Muscle layer of duodenum (tissue), 2 donors: ENCODE data around the gene ACTC1.
A peak's percentile ranks its signal among the peaks of the same experiment; 100 is the strongest.

Experiments
- H3K27ac ChIP-seq: one replicate; pipeline ENCODE4 v1.7.0; 2013; ENCODE audit warnings: mild to moderate bottlenecking, low read length
- H3K27me3 ChIP-seq: one replicate; pipeline ENCODE4 v1.7.0; 2013; ENCODE audit warnings: low read depth, mild to moderate bottlenecking, control low read depth, low read length
- H3K36me3 ChIP-seq, 2 donors: one replicate each; pipeline ENCODE4 v1.7.0; 2013; ENCODE audit warnings: low read length in 2 of 2, control low read depth in 1 of 2, mild to moderate bottlenecking in 1 of 2; ENCODE audit not compliant: insufficient read depth in 2 of 2, control insufficient read depth in 1 of 2
- H3K4me1 ChIP-seq, 2 donors: one replicate each; pipeline ENCODE4 v1.7.0; 2013; ENCODE audit warnings: low read length in 2 of 2, mild to moderate bottlenecking in 2 of 2, control low read depth in 1 of 2, moderate library complexity in 1 of 2; ENCODE audit not compliant: insufficient read depth in 2 of 2, control insufficient read depth in 1 of 2
- H3K4me3 ChIP-seq, 2 donors: one replicate each; pipeline ENCODE4 v1.7.0; 2013; ENCODE audit warnings: low read length in 2 of 2, low read depth in 1 of 2, mild to moderate bottlenecking in 1 of 2
- H3K9me3 ChIP-seq, 2 donors: one replicate each; pipeline ENCODE4 v1.7.0; 2013; ENCODE audit warnings: low read length in 2 of 2, control low read depth in 1 of 2, mild to moderate bottlenecking in 1 of 2; ENCODE audit not compliant: control insufficient read depth in 1 of 2
- donor health status: healthy.

The ACTC1 gene

GRCh38 chr15:34795267-34796081 is at the start of gene ACTC1:
TSS of gene ACTC1 (minus strand) at chr15:34795549. CDS start at chr15:34794808, 741 bp downstream.
- no peaks in the 10 kb centered on the region for H3K9me3 ChIP-seq
- peaks cover 0 to 8% of the 10 kb centered on the region in 2 donors for H3K4me1 ChIP-seq
- H3K27me3 ChIP-seq: peaks cover 18% of the 10 kb centered on the region
- no peaks in the 10 kb centered on the region for H3K36me3 ChIP-seq
- peak within 1 kb of the TSS in 1 of 2 donors; percentile 39 for H3K4me3 ChIP-seq
- H3K27ac ChIP-seq: no peak within 1 kb of the TSS

- no peaks in the 10 kb centered on the region for H3K4me1 ChIP-seq
- H3K4me3 ChIP-seq: no peak overlapping the region
- H3K27ac ChIP-seq: no peak overlapping the region
- H3K36me3 ChIP-seq: no peaks in the 10 kb centered on the region
- no peaks in the 10 kb centered on the region for H3K9me3 ChIP-seq
- no peaks in the 10 kb centered on the region for H3K27me3 ChIP-seq
These were observed 45.9 kb upstream of the ACTC1 start for GRCh38 chr15:34841262-34841725.

- Histone ChIP-seq H3K4me3 (no peak overlapping the region), H3K27me3 (no peaks in the 10 kb centered on the region), H3K27ac (no peak overlapping the region), H3K36me3 (no peaks in the 10 kb centered on the region), H3K4me1 (no peaks in the 10 kb centered on the region), H3K9me3 (no peaks in the 10 kb centered on the region)
These were observed 42.9 kb upstream of the ACTC1 start for GRCh38 chr15:34838282-34838681.

GRCh38 chr15:34837246-34838016 is 42.1 kb upstream of the ACTC1 start:
- no peak overlapping the region for H3K27ac ChIP-seq
- H3K27me3 ChIP-seq: no peaks in the 10 kb centered on the region
- no peaks in the 10 kb centered on the region for H3K9me3 ChIP-seq
- no peaks in the 10 kb centered on the region for H3K36me3 ChIP-seq
- H3K4me1 ChIP-seq: no peaks in the 10 kb centered on the region
- H3K4me3 ChIP-seq: no peak overlapping the region

DNA sequence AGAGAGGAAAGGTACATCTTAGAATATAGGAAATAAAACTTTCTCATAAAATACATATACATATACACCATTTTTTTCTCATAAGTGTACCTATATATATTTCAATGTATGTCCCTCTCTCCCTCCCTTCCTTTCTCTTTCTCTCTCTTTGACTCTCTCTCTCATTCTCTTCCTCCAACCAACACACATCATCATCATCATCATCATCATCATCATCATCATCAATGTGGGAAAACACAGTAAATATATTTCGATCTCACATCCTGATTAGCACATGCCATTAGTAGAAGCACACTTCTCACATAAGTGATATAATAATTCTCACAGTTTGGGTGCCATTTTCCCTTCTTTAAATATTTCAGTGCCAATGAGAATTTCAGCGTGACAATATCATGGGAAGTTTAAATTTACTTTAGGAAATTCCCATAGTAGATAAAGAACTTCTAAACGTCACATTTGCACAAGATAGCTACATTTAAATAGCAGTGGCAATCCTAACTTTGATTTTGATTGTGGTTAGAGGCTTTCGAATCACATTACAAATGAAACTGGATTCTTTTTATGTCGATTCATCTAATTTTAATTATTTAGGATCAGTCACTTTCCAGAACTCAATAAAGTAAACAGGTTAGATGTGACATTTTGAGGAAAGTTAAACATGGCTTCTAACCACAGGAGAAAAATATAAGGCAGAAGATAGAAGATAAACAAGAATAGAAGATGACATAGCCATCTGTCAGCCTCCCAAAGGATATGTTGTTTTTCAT is 33.0 kb upstream of the ACTC1 start:
- Histone ChIP-seq H3K36me3 (no peaks in the 10 kb centered on the region), H3K9me3 (no peaks in the 10 kb centered on the region), H3K4me3 (no peak overlapping the region), H3K27me3 (no peaks in the 10 kb centered on the region), H3K4me1 (no peaks in the 10 kb centered on the region), H3K27ac (no peak overlapping the region)

- no peak overlapping the region for H3K27ac ChIP-seq
- H3K36me3 ChIP-seq: no peaks in the 10 kb centered on the region
These were observed 26.5 kb upstream of the ACTC1 start for GRCh38 chr15:34821831-34822230.

DNA sequence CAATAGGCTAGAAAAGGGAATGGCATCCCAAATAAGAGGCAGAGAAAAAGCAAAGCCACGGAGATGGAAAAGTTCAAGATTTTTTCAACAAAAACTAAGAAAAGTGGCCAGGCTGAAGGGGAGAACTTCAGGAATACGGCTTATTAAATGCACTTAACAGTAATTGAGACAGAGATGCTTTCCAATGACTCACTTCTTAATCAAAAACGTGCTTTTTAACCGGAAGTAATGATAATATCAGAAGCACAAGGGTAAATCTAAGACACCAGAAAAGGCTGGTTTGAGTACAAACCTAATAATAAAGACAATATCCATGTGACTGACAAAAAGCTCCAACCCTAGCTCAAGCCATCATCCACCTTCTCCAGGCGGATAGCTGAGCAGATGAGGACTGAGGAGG is 24.8 kb upstream of the ACTC1 start:
- Histone ChIP-seq H3K27me3 (no peaks in the 10 kb centered on the region), H3K27ac (no peak overlapping the region), H3K36me3 (no peaks in the 10 kb centered on the region), H3K9me3 (no peaks in the 10 kb centered on the region), H3K4me1 (no peaks in the 10 kb centered on the region), H3K4me3 (no peak overlapping the region)

More at GRCh38 chr15:34821831-34822230, 26.5 kb upstream of the ACTC1 start:
- Histone ChIP-seq H3K4me1 (no peaks in the 10 kb centered on the region), H3K9me3 (no peaks in the 10 kb centered on the region), H3K27me3 (no peaks in the 10 kb centered on the region), H3K4me3 (no peak overlapping the region)

DNA sequence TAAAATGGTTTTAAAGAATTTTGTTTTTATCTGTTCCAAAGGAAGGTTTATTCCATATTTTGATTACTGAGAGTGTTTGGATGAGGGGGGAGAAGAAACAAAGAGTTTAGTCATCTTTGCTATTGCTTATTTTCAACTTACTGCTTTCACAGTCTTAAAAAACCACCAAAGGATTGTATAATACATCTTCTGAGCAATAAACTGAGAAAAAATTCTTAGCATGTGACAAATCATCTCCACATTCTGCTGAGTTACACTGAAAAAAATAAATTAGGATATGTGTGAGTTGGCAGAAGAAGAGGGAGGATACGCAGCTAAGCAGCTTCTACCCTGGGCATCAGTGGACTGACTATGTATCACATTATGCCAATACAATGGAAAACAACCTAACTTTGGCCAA is 23.2 kb upstream of the ACTC1 start:
- Histone ChIP-seq H3K9me3 (no peaks in the 10 kb centered on the region), H3K4me1 (no peaks in the 10 kb centered on the region), H3K4me3 (no peak overlapping the region), H3K27ac (no peak overlapping the region), H3K36me3 (no peaks in the 10 kb centered on the region), H3K27me3 (no peaks in the 10 kb centered on the region)

- Histone ChIP-seq H3K9me3 (no peaks in the 10 kb centered on the region), H3K4me1 (no peaks in the 10 kb centered on the region), H3K36me3 (no peaks in the 10 kb centered on the region), H3K4me3 (no peak overlapping the region), H3K27me3 (no peaks in the 10 kb centered on the region), H3K27ac (no peak overlapping the region)
These were observed 20.5 kb upstream of the ACTC1 start for GRCh38 chr15:34815836-34816235.

DNA sequence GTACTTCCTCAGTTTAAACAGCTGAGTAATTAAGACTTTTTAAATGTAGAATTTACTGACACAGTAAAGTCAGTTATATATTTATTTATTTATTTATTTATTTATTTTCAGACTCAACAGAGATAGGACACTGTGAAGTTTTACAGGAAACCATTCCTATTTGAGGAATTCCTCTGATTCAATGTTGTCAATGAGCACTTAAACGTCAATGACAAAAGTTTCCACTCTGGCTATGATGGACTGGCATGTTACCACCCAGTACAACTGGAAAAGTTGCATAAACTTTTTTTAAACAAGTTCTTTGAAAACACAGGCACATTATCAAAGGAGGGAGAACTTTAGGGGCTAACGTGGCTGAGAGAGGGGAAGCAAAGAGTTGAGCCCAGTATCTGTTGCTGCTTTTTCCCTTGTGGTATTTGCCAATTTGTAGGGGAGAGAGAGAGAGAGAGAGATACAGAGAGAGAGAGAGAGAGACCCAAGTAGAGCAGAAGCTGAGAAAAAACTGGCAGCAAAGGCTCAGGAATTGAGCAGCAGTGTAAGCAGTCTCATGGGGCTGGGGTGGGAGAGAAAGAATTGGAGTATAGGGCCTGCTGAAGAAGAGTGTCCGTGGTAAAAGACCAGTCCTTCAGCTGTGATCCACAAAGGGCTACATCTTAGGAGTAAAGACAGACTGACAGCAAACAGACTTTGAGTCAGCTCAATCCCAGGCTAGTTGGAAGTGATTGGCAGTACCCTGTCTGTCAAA is 18.3 kb upstream of the ACTC1 start:
- Histone ChIP-seq H3K4me1 (no peaks in the 10 kb centered on the region), H3K27ac (no peak overlapping the region)

More for the DNA sequence above, 18.3 kb upstream of the ACTC1 start:
- Histone ChIP-seq H3K9me3 (no peaks in the 10 kb centered on the region), H3K4me3 (no peak overlapping the region), H3K36me3 (no peaks in the 10 kb centered on the region), H3K27me3 (no peaks in the 10 kb centered on the region)
